Inflammatory macrophage treated with lipopolysaccharide for 1 hour (primary cell): ENCODE data around the gene ABL2.
A peak's percentile ranks its signal among the peaks of the same experiment; 100 is the strongest.

Source experiments
- DNase-seq, 2 donors: peaks; one replicate each; pipeline ENCODE4 v3.0.0-alpha.2; 2020 to 2022

Gene ABL2

DNA sequence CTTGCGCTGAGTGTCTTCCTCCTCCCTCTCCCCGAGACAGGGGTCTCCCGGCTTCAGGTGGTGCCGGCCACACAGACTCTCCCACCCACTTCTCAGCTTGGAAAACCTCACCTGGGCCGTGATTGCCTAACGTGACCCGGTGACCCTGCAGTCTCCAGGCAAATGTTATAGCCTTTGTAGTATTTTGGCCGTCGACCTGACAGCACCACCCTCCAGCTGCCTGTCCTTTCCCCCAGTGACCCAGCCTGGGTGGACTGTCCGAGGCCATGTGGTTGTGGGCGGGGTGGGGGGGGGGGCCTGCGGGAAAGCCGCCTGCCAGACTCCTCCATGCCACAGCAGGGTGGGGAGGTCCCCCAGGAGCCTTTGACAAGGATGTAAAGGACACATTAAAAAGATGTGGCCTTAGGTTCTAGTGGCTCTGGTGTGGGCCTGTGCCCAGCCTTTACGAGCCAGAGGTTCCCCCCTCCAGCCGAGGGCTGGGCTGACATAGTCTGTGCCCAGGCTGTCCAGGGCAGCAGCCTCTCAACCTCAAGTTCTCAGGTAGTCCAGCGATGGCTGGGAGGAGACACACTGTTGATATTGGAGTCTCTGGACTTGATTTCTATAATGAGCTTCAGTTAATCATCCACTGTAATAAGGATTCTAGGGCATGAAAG lies 139.5 kb downstream of the ABL2 start:
- DNase-seq = no peak

DNA sequence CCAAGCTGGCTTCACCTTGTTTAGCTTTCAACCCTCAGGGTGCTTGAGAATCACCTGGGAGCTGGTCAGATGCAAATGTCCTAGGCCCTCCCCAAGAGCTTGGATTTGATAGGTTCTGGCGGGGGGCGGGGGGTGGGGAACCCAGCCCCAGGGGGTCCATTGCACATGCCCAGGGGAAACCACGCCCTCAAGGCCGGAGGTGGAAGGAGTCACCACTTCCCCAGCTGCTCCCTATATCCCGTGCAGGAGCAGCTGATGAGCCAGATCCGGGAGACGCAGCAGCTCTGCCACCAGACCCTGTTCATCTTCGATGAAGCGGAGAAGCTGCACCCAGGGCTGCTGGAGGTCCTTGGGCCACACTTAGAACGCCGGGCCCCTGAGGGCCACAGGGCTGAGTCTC lies 141.8 kb downstream of the ABL2 start:
- no peak for DNase-seq

DNA sequence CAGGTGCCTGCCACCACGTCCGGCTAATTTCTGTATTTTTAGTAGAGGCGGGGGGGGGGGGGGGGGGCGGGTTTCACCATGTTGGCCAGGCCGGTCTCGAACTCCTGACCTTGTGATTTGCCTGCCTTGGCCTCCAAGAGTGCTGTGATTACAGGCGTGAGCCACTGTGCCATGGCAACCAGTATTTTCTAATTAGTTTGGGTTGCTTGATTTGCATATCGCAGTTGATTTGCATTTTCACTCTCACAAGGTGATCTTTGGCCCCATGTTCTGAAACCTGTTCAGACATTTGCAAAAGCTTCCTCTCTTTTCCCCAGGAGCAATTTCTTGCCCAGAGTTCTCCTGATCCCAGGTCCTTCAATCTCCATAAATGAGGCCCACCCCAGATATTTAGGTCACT lies 145.9 kb downstream of the ABL2 start:
- peak in 1 of 2 donors; percentile 10 for DNase-seq

DNA sequence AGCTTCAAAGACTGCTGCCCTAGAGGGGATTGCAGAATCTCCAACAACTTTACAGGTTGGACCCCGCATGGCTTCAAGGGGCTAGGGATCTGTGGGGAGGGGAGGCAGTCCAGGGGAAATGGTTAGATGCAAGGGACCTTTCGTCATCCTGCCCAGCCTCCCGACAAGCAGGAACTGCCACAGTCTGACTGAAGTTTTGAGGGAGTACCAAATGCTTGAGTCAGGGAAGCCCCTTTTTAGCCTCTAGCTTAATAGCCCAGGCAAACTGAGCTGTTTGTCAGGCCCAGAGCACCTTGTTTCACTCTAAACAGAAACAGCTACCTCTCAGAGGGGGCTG lies 146.5 kb downstream of the ABL2 start:
- DNase-seq = peak; percentile 56 to 66

DNA sequence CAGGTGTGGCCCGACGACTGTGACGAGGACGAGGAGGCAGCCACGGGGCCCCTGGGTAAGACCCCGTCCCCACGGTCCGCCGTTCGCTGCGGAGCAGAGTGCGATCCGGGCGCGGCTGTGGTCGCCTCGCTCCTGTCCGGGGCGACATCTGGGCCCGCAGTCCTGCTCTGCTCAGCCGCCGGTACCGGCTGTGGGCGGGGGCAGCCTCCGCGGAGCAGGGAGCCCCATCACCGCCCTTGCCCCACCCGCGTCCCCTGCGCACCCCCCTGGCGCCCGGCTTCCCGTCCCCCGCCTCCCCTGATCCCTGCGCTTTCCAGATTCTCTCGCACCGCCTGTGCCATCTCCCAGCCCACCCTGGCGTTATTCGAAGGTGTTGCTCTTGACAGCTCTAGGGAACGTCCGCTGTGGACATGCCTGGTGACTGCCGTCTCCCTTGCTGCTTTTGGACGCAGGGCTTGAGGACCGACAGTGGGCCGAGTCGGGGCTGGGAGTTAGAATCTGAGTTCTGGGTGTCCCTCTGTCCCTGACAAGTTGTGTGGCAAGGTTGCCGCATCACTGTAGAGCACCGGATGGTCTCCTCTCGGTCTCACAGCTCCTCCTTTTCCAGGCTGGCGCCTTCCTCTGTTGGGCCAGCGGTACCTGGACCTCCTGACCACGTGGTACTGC lies 147.0 kb downstream of the ABL2 start:
- DNase-seq = peak in 1 of 2 donors; percentile 49

DNA sequence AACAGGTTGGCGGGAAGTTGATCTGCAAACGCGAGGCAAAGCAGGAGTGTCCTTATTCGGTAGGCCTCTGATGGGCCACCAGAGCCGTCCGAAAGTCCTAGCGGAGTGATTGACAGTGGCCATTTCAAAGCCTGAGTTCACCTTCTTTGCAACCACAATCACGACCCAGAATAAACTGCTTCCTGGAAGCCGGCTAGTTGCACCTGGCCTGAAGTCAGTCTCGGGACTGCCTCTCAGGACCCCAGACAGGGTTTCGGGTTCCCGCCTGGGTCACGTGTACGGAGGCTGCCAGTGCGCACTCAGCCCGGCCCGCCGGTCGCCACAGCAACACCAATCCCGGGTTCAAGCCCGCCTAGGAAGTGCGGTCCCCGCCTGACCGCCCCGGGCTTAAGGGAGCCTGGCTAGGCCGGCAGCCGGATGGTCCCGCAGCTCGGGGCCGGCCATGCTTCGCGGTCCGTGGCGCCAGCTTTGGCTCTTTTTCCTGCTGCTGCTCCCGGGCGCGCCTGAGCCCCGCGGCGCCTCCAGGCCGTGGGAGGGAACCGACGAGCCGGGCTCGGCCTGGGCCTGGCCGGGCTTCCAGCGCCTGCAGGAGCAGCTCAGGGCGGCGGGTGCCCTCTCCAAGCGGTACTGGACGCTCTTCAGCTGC lies 147.7 kb downstream of the ABL2 start, which contains the start of gene TOR3A:
Gene TOR3A (plus strand): TSS at position 384 of the 646 bp plus-strand sequence. CDS start 59 bp downstream, at position 443.
- peak; percentile 74 to 80 for DNase-seq

DNA sequence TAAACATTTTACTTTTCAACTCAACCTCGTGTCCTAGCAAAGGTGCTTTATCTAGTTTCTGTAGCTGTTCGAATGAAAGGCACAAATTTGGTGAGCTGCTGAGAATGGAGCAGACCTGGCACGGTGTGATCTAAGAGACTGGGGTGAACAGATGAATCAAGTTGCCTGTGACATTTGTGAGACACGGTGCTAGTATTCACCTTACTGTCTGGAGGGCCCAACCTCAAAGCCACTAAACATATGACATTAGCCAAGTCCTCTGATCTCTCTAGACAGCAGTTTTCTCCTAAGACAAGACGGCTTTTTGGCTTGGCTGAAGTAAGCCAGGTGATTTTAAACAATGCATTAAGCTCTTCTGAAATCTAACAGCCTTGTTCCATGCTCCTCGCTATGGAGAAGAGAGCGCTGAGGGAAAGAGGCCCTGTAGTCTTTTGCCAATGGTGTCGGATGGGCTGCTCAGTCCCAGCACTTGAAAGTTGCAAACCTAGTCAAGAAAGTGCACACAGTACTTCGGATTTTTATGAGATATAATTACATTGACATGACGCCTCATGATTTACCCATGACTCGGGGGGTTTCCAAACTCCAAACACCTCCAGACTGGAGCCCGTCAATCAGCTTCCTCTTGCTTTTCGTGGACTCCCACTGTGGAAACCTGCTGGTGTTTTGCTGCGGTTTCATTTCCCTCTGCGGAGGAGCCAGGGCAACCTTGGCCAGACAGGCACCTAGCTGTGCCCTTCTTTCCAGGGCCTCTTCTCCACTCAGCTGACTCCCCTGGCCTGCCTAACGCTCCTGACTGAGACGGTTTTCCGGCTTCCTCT lies 148.4 kb downstream of the ABL2 start:
- DNase-seq = peak; percentile 86 to 95

DNA sequence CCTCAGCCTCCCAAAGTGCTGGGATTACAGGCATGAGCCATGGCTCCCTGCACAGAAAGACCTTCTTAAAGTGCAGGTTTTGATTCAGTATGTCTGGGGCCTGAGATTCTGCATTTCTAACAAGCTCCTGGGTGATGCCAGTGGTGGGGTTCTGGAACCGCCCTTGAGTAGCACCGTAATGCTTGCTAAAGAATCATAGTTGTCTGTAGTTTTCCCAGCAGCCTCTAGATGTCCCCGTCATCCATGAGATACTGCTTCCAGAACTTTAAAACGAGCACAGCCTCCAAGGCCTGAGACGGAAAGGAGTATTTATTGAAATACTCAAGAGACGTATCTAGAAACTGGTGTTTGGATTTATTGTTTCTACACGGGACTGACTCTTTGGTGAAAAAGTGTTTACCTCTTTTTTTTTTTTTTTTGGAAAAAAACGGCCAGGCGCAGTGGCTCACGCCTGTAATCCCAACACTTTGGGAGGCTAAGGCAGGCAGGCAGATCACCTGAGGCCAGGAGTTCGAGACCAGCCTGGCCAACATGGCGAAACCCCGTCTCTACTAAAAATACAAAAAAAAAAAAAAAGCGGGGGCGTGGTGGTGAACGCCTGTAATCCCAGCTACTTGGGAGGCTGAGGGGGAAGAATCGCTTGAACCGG lies 150.2 kb downstream of the ABL2 start:
- peak; percentile 69 to 81 for DNase-seq

DNA sequence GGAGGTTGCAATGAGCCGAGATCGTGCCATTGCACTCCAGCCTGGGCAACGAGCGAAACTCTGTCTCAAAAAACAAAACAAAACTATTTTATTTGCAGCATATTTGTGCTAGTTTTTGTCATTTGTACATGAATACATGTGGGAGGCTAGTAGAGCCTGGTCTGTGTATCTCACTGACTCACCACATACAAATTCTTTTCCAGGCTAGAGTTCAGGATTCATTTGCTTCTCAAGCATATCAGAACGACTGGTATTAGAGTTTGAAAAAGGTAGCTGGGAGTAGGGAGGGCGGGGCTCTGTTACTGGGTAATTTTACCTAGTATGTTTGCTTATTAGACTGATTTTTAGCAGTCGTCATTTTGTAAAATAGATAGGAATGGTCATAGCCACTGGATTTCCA lies 152.1 kb downstream of the ABL2 start:
- DNase-seq = no peak

DNA sequence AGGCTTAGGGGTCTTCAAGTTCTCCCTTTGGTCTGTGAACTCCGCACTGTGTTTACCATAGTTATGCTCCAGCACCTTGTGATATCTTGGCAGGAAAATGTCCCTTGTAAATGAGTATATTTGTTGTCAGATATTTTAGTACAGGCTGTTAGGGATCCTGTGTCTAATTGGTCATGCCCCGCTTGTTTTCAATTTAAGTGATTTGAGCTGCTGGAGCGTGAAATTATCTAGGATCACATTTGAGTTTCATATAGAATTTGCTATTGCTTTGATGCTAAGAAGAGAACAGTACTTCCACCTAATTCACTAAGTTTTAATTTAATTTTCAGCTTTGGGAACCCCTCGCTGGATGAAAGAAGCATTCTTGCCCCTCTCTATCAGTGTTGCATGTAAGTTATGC lies 163.0 kb downstream of the ABL2 start:
- DNase-seq = no peak

DNA sequence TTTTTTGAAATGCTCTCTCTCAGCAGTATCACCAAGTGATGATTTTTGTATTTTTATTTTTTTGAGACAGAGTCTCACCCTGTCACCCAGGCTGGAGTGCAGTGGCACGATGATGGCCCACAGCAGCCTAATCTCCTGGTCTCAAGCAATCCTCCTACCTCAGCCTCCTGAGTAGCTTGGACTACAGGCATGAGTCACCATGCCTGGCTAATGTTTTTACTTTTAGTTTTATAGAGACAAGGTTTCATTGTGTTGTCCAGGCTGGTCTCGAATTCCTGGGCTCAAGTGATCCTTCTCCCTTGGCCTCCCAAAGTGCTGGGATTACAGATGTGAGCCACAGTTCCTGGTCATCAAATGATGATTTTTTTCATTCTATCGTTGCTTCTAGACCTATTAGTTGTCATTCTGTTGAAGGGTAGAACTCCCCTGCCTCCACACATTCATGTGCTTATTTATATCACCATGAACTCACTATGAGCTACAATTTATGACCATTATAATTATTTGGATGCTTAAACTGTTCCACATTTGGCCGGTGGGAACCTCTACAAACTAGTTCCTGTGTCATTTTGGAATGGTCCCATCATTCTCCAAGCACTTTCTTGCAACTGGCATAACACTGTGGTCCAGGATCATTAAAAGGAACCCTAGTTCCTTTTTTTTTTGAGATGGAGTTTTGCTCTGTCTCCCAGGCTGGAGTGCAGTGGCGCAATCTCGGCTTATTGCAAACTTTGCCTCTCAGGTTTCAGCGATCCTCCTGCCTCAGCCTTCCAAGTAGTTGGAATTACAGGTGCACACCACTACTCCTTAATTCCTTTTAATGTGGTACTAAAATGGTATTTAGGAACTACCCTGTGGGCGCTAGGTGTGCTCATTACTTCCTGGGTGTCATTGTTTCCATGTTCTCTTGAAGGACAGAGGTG lies 167.9 kb downstream of the ABL2 start:
- no peak for DNase-seq

DNA sequence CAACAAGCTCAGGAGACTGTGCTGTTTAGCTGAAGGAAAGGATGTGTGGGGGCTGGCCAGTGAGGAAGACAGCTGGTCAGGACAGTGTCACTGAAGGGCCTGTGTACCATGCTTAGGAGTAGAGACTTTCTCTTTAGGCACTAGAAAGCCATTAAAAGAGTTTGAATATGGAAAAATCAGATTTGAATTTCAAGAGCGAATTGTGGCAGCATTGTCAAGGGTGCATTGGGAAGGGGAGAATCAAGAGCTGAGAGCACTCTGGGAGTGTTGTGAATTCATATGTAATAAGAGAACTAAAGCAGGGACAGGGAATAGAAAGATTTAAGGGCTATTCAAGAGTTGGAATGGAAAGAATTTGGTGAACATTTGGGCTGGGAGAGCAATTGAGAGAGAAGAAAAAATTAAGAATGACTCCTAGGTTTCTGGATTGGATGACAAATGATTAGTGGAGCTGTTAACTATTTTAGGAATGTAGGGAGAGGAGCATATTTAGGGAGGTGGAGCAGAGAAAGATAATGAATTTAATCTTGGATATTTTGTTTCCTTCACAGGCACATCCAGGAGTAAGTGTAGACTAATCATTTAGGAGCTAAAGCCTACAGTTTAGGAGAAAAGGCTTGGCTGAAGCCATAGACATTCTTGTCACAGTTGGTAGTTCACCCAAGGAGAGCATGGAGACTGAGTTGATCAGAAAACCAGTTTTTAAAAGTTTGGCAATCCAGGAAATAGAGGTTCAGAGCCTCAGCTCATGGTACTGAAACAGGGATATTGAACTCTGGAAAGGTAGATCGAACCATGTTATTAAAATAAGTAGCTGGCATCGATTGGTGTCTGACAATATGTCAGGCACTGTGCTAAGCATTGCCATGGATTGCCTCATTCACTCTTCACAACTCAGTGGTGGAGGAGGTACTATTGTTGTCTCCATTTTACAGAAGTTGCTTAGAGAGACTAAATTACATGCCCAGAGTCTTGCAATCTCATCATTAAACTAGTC lies 170.7 kb downstream of the ABL2 start:
- DNase-seq = peak; percentile 44 to 55

DNA sequence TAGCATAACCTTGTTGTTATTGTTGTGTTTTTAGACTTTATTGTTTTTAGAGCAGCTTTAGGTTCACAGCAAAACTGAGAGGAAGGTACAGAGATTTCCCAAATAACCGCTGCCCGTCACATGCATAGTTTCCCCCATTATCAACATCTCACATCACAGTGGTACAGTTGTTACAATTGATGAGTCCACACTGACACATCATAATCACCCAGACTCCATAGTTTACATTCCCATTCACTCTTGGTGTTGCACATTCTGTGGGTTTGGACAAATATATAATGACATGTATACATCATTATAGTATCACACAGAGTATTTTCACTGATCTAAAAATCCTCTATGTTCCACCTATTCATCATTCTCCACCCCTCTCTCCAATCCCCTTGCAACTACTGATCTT lies 173.5 kb downstream of the ABL2 start:
- no peak for DNase-seq

DNA sequence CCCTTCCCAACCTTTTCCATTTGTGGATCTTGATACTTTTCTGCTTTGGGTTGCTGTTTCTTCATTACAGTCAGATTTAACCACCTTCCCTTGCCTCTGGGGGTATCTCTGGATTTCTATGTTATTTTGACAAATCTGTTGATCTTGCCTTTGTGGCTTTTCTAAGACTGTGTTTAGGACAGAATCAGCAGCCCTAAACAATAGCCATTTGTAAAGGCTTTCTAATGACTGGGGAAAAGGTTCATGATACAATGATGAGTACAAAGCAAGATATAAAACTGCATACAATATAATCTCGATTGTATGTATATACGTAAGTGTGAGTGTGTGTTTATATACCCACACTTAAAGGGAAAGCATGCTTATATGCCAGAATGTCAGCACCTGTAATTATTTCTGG lies 176.0 kb downstream of the ABL2 start:
- no peak for DNase-seq

DNA sequence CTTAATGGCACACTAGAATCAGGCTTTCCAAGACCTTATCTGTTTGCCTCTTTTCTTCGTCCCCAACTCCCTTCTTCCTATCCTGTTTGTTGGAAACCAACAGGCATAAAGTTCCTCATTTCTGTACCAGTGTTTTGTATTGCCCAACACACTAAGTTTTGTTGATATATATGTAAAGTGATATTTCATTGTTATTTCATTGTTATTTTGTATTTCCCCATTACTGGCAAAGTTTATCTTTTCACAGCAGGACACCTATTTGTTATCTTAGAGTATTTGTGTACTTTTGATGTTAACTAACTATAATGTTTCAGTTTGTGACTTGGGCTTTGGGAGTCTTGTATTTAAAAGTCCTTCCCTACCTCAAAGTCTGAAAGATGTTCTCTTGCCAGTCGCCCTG lies 176.7 kb downstream of the ABL2 start:
- DNase-seq = peak in 1 of 2 donors; percentile 21
